Suppressor macrophage treated with lipopolysaccharide for 4 hours (primary cell): ENCODE results near the gene CENPA.
"Not testable (repeated sequence)": the region's sequence is repeated elsewhere in the genome, so short reads cannot be mapped to it uniquely, and the experiment has no call there.

Source experiments
- DNase-seq: peaks from one replicate; pipeline ENCODE4 v3.0.0-alpha.2; 2020

Gene CENPA

GRCh38 chr2:26785431-26786206 is at the start of gene CENPA:
CENPA (plus strand) TSS chr2:26786056; CDS start chr2:26786197, 141 bp downstream.
- DNase-seq, result peak; percentile 99

- no peak for DNase-seq
These were observed 48.6 kb upstream of the CENPA start for GRCh38 chr2:26737221-26737620.

- DNase-seq, result no peak
These were observed 47.4 kb upstream of the CENPA start for GRCh38 chr2:26738481-26738880.

GRCh38 chr2:26739514-26739913 is 46.3 kb upstream of the CENPA start:
- DNase-seq, result no peak

GRCh38 chr2:26740346-26740745 is 45.5 kb upstream of the CENPA start:
- DNase-seq, result no peak

GRCh38 chr2:26740890-26741302 is 45.0 kb upstream of the CENPA start:
- no peak for DNase-seq

GRCh38 chr2:26742048-26742770 is 43.6 kb upstream of the CENPA start:
- DNase-seq, result no peak

GRCh38 chr2:26743852-26744251 is 42.0 kb upstream of the CENPA start:
- no peak for DNase-seq

GRCh38 chr2:26744953-26745352 is 40.9 kb upstream of the CENPA start:
- DNase-seq, result no peak

- peak; percentile 89 for DNase-seq
These were observed 40.1 kb upstream of the CENPA start for GRCh38 chr2:26745609-26746327.

GRCh38 chr2:26746934-26747333 is 38.9 kb upstream of the CENPA start:
- DNase-seq, result no peak

GRCh38 chr2:26749787-26750420 is 36.0 kb upstream of the CENPA start:
- DNase-seq, result not testable (repeated sequence)

- not testable (repeated sequence) for DNase-seq
These were observed 35.4 kb upstream of the CENPA start for GRCh38 chr2:26750467-26750866.

GRCh38 chr2:26752656-26753055 is 33.2 kb upstream of the CENPA start:
- DNase-seq, result no peak

GRCh38 chr2:26754539-26754938 is 31.3 kb upstream of the CENPA start:
- DNase-seq, result no peak

GRCh38 chr2:26754972-26755670 is 30.7 kb upstream of the CENPA start:
- no peak for DNase-seq

GRCh38 chr2:26756337-26756736 is 29.5 kb upstream of the CENPA start:
- DNase-seq, result peak; percentile 65

GRCh38 chr2:26757873-26758789 is 27.7 kb upstream of the CENPA start:
- peak; percentile 44 for DNase-seq

GRCh38 chr2:26758790-26759321 is 27.0 kb upstream of the CENPA start:
- no peak for DNase-seq

- DNase-seq, result no peak
These were observed 26.0 kb upstream of the CENPA start for GRCh38 chr2:26759845-26760244.

- DNase-seq, result not testable (repeated sequence)
These were observed 24.9 kb upstream of the CENPA start for GRCh38 chr2:26760991-26761390.
